ENCODE data around the gene OR8G1.
"Not testable (repeated sequence)": the region's sequence is repeated elsewhere in the genome, so short reads cannot be mapped to it uniquely, and the experiment has no call there.

Gene OR8G1

DNA sequence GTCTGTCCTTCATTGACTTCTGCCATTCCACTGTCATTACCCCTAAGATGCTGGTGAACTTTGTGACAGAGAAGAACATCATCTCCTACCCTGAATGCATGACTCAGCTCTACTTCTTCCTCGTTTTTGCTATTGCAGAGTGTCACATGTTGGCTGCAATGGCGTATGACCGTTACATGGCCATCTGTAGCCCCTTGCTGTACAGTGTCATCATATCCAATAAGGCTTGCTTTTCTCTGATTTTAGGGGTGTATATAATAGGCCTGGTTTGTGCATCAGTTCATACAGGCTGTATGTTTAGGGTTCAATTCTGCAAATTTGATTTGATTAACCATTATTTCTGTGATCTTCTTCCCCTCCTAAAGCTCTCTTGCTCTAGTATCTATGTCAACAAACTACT lies 9.0 kb downstream of the OR8G1 start:
- DNase-seq = not testable (repeated sequence)

- no peak for DNase-seq
These were observed 15.2 kb downstream of the OR8G1 start, which contains the start of gene OR8G5 for GRCh38 chr11:124256076-124256475. TSS of gene OR8G5 (plus strand) at chr11:124256376. CDS start at chr11:124264932, 8,556 bp downstream.

GRCh38 chr11:124265041-124265440 lies 24.1 kb downstream of the OR8G1 start:
- DNase-seq = not testable (repeated sequence)

GRCh38 chr11:124270886-124271285 lies 30.0 kb downstream of the OR8G1 start:
- DNase-seq = not testable (repeated sequence)

DNA sequence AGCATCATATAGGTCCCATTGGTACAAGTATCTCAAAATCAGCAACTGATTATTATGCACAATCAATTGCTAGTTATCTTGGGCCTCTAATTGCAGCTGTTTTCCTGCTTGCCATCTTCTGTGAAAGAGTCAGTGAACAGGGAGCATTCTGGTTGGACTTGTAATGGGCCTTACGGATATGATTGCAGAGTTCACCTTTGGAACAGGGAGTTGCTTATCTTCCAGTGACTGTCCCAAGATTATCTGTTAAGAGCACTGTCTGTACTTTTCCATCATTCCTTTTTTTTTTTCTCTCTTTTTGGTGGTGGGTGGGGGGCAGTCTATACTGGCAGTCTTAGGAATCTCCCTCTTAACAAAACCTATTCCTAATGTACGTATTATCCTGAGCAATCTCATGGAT lies 33.1 kb downstream of the OR8G1 start:
- no peak for DNase-seq

- DNase-seq = peak; percentile 42
These were observed 35.2 kb downstream of the OR8G1 start for GRCh38 chr11:124276081-124276480.

DNA sequence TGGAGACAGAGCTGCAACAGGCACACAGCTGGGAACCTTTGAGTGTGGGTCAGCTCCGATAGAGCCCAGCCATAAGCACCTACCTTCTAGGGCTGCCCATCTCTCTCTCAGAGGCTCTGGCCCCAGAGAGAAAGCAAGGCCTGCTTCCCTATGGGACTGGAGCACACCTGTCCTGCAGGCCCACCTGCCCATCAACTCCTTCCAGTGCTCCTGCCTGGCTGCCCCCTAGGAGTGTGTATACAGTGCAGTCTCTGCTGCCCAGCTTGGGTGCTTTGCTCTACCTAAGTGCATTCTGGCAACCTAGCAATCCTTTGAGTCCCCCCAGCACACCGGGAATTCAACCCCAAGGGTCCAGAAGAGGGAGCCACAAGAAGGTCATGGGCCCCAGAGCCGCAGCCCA lies 36.3 kb downstream of the OR8G1 start:
- DNase-seq = no peak

GRCh38 chr11:124277804-124278203 lies 36.9 kb downstream of the OR8G1 start:
- no peak for DNase-seq

GRCh38 chr11:124278261-124278660 lies 37.4 kb downstream of the OR8G1 start:
- no peak for DNase-seq

- no peak for DNase-seq
These were observed 44.9 kb downstream of the OR8G1 start for GRCh38 chr11:124285610-124286344.

- DNase-seq = no peak
These were observed 53.8 kb downstream of the OR8G1 start for GRCh38 chr11:124294687-124295086.

DNA sequence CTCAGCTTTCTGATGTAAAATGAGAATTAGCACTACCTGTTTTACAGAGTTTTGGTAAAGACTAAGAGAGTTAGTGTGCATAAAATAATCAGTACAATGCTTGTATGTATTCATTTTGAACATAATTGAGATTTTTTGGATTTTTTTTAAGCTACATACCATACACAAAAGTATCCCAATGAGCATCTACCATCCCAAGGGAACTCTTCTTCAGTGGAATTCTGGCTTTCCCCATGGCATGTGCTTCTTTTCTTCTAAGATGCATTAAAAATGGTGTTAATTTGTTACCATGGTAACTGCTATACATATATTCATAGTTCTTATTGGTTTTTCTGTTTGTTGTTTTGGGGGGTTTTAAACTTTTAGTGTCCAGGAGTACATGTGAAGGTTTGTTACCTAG lies 55.1 kb downstream of the OR8G1 start:
- no peak for DNase-seq

GRCh38 chr11:124297921-124298320 lies 57.0 kb downstream of the OR8G1 start:
- DNase-seq = no peak

DNA sequence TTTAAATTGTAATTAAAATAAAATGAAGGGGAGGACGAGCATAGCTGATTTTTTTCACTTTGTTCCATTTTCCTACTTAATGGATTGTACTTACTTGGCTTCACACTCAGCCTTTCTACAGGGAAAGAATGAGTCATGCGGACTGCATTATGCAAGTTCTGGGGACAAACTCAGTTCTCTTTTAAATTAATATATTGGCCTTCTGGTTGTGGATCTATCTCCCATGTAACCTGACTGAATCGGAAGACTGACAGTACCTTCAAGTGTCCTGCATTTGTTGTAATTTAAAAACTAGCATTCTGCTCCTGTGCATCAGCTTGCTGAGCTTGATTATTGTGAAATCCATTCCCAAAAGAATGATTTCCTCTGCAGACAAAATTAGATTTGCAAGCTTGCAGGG lies 60.7 kb downstream of the OR8G1 start:
- no peak for DNase-seq

DNA sequence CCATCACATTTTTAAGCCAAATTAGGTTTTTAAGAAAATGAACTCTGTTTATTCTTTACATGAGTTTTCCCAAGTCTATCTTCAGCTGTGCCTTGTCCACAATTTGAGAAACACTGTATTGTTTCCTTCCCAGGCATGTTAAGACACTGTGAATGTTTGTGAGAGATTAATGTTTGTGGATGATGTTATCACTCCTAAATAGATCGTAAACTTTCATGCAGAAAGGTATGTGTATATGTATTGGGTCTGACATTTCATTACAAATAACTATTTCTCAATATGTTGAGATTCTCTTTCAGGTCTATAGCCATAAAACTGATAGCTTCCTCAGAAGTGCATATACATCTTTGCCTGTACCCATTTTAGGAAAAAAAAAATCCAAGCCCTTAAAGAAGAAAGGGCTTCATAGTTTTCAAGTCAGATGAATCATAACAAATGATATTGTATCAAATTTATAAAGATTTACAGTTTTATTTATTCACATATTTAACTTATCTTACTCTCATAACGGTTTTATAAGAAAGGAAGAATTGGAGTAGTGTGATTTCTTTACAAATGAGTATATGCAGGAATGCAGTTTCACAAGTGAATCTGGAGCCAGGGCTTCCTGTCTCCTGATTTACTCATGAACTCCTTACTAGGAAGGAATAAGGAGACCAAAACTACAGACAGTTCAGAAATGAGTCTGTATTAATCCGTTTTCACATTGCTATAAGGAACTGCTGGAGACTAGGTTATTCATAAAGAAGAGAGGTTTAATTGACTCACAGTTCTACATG lies 61.6 kb downstream of the OR8G1 start:
- no peak for DNase-seq
